Suprapubic skin (tissue), 4 donors: ENCODE results near the gene CHN1. TPM values are rescaled to one million over a fixed set of nuclear protein-coding genes. Genes with fewer than 3 reads are reported as not detected.

Source experiments
- DNase-seq, 2 donors: peaks; one replicate each; pipeline ENCODE4 v3.0.0-alpha.2; 2019; ENCODE audit warnings: low spot score in 2 of 2
- H3K27ac ChIP-seq: fragments of 200-600 bp; sonication (generic); one replicate; pipeline ENCODE4 v1.5.1; 2019
- H3K27me3 ChIP-seq: fragments of 200-600 bp; sonication (generic); one replicate; pipeline ENCODE4 v1.5.1; 2019
- H3K36me3 ChIP-seq: fragments of 200-600 bp; sonication (generic); one replicate; pipeline ENCODE4 v1.5.1; 2019
- H3K4me1 ChIP-seq: fragments of 200-600 bp; sonication (generic); one replicate; pipeline ENCODE4 v1.5.1; 2019
- H3K4me3 ChIP-seq: fragments of 200-600 bp; sonication (generic); one replicate; pipeline ENCODE4 v1.5.1; 2019; ENCODE audit warnings: mild to moderate bottlenecking
- H3K9me3 ChIP-seq: fragments of 200-600 bp; sonication (generic); one replicate; pipeline ENCODE4 v1.5.1; 2019
- EP300 ChIP-seq: sonication (generic); formaldehyde crosslinking; IDR thresholded peaks from one replicate; pipeline ENCODE4 v1.6.1; 2017; ENCODE audit warnings: antibody characterized with exemption
- POLR2A ChIP-seq, 2 donors: fragments of 450-650 bp; IDR thresholded peaks; one replicate each; pipeline ENCODE4 v1.6.1; 2017; ENCODE audit warnings: antibody characterized with exemption in 2 of 2, mild to moderate bottlenecking in 2 of 2, moderate library complexity in 2 of 2
- POLR2AphosphoS5 ChIP-seq, 3 donors: sonication (generic); formaldehyde crosslinking; IDR thresholded peaks; one replicate each; pipeline ENCODE4 v1.6.1; 2017; ENCODE audit warnings: antibody characterized with exemption in 3 of 3
- WGBS: methylation state at CpG from one replicate; pipeline ENCODE4 v1.1.5; 2018; 5-methylcytosine and 5-hydroxymethylcytosine counted together
- total RNA-seq, 4 donors: library from RNA; depleted of rRNA; stranded (reverse); fragments of >200 nt; gene quantifications; one replicate each; pipeline ENCODE4 v1.1.0, GENCODE V29; 2016
- TF ChIP-seq, protein P1 (sequence below), 2 donors: fragments of 200-600 bp in 1 of 2; fragments of 450-650 bp in 1 of 2; sonication (generic) in 1 of 2; IDR thresholded peaks; one replicate each; pipeline ENCODE4 v1.5.1; 2016 to 2019; ENCODE audit warnings: antibody characterized with exemption in 2 of 2, mild to moderate bottlenecking in 1 of 2, moderate library complexity in 1 of 2

The CHN1 gene
- total RNA-seq, 4 donors from 2014 or later: 1.6 to 4.9 (median 3.6) TPM

DNA sequence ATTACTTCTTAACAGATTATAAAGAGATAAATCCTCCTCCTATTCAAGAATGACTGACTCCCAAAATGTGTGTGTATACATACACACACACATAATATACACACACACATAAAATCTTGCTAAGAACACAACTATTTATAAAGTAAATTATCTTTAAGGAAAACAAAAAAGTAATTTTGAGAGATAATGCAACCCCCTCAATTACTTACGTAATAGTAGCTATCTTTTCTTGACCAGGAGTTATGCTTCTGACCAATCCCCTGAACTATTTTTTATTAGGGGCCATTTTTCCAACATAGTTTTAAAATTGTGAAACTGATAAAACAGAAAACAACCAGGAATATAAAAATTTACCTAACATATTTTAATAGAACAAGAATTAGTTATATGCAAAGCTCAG, 127.9 kb downstream of the CHN1 start:
- H3K4me1 ChIP-seq: peaks cover 4% of the 10 kb centered on the region
- WGBS: 98% methylated on average over 1 of the region's 1 CpG
- no peaks in the 10 kb centered on the region for H3K36me3 ChIP-seq
- TF ChIP-seq POLR2A (IDR thresholded peaks at IDR 0.05): no peak
- no peak for TF ChIP-seq EP300
- TF ChIP-seq, protein P1, sequence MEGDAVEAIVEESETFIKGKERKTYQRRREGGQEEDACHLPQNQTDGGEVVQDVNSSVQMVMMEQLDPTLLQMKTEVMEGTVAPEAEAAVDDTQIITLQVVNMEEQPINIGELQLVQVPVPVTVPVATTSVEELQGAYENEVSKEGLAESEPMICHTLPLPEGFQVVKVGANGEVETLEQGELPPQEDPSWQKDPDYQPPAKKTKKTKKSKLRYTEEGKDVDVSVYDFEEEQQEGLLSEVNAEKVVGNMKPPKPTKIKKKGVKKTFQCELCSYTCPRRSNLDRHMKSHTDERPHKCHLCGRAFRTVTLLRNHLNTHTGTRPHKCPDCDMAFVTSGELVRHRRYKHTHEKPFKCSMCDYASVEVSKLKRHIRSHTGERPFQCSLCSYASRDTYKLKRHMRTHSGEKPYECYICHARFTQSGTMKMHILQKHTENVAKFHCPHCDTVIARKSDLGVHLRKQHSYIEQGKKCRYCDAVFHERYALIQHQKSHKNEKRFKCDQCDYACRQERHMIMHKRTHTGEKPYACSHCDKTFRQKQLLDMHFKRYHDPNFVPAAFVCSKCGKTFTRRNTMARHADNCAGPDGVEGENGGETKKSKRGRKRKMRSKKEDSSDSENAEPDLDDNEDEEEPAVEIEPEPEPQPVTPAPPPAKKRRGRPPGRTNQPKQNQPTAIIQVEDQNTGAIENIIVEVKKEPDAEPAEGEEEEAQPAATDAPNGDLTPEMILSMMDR (IDR thresholded peaks at IDR 0.05): no peak
- no peak for TF ChIP-seq POLR2AphosphoS5 (IDR thresholded peaks at IDR 0.05)
- H3K27me3 ChIP-seq: no peaks in the 10 kb centered on the region
- no peaks in the 10 kb centered on the region for H3K9me3 ChIP-seq
- no peak overlapping the region for H3K4me3 ChIP-seq
- no peak for DNase-seq
- H3K27ac ChIP-seq: no peak overlapping the region

DNA sequence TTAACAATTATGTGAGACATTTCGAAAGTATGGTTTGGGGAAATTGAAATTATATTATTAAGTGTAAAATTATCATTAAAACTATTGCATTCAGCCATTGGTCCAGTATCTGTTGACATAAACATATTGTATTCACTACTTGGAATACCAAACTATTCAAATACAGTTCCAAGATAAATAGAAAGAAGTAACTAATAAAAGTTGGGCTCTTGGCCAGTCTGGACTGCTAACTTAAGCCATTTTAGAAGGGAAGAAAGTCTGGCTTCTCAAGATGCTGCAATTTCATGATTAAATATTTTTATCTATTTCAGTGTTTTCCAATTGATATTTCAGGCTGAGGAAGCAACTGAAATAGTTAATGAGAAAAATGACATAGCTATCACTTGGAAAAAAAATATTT, 131.1 kb downstream of the CHN1 start:
- TF ChIP-seq, protein P1 (IDR thresholded peaks at IDR 0.05): no peak
- no peak for TF ChIP-seq POLR2A (IDR thresholded peaks at IDR 0.05)
- TF ChIP-seq POLR2AphosphoS5 (IDR thresholded peaks at IDR 0.05): no peak
- no peak for TF ChIP-seq EP300
- Histone ChIP-seq H3K4me1 (peaks cover 4% of the 10 kb centered on the region), H3K27ac (no peak overlapping the region), H3K4me3 (no peak overlapping the region), H3K36me3 (no peaks in the 10 kb centered on the region), H3K9me3 (no peaks in the 10 kb centered on the region), H3K27me3 (no peaks in the 10 kb centered on the region)
- 84% methylated on average over 1 of the region's 1 CpG for WGBS
- no peak for DNase-seq

DNA sequence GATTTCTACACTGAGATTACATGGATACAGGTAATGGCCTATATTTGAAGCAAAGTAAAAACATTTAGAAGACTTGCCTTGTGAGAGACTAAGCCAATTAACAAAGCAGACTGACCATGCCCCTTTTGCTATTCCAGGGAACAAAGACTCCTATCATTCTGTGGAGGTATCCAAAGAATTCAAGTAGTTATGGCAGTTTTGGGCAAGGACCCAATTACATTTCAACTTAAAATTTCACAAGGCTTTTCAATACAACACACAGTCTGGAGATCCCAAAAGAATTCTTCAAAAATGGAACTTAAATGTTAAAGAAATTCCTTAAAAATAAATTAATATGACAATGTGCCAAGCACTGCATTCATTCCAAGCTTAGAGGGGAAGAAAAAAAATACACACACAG, 131.7 kb downstream of the CHN1 start:
- Histone ChIP-seq H3K4me3 (no peak overlapping the region), H3K27ac (no peak overlapping the region), H3K36me3 (no peaks in the 10 kb centered on the region), H3K9me3 (no peaks in the 10 kb centered on the region), H3K27me3 (no peaks in the 10 kb centered on the region), H3K4me1 (no peaks in the 10 kb centered on the region)
- TF ChIP-seq, protein P1 (IDR thresholded peaks at IDR 0.05): no peak
- no peak for TF ChIP-seq POLR2A (IDR thresholded peaks at IDR 0.05)
- no peak for TF ChIP-seq EP300
- no peak for TF ChIP-seq POLR2AphosphoS5 (IDR thresholded peaks at IDR 0.05)
- no peak for DNase-seq

DNA sequence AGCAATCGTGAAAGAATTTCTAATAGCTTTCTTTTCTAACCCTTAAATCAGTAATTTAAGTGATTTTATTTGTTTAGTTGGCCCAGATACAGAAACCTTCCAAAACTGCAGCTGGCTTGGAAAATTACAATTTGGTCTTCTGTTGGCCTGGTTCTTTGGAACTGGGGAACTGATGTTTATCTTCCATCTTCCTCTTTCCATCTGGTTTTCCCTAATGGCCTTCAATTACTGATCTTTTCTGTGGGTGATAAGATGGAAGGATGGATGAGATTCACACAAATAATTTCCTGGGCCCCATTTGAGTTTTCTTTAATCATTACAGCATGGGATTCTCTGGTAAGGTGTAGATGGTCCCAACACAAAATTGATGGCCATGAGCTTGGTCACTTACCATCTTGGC, 134.4 kb downstream of the CHN1 start:
- DNase-seq: no peak
- Histone ChIP-seq H3K4me3 (no peak overlapping the region), H3K9me3 (no peaks in the 10 kb centered on the region), H3K27me3 (no peaks in the 10 kb centered on the region), H3K4me1 (no peaks in the 10 kb centered on the region), H3K36me3 (no peaks in the 10 kb centered on the region), H3K27ac (no peak overlapping the region)
- WGBS: 37% methylated on average over 1 of the region's 1 CpG
- TF ChIP-seq POLR2A (IDR thresholded peaks at IDR 0.05) (no peak), POLR2AphosphoS5 (IDR thresholded peaks at IDR 0.05) (no peak), EP300 (no peak)
- TF ChIP-seq, protein P1 (IDR thresholded peaks at IDR 0.05): no peak

DNA sequence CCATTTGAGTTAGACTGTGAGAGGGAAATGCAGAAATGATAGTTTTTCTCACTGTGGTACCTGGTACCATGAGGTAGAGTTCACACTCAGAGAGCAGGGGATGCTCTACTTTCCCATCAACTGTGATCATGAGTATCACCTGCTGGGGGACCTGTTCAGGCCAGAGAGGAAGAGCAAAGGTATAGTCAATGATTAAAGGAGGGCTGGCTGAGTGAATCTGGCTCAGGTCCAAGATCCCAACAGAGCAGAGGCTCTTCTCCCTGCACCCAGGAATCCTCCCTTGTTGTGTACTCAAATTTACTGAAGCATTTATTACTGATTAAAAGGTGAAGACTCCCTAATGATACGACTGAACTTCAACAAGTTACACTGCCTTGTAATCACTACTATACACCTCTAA, 136.3 kb downstream of the CHN1 start:
- Histone ChIP-seq H3K4me3 (no peak overlapping the region), H3K9me3 (no peaks in the 10 kb centered on the region), H3K4me1 (no peaks in the 10 kb centered on the region), H3K27me3 (no peaks in the 10 kb centered on the region), H3K27ac (no peak overlapping the region), H3K36me3 (no peaks in the 10 kb centered on the region)
- TF ChIP-seq POLR2A (IDR thresholded peaks at IDR 0.05): no peak
- TF ChIP-seq, protein P1 (IDR thresholded peaks at IDR 0.05): no peak
- no peak for TF ChIP-seq EP300
- TF ChIP-seq POLR2AphosphoS5 (IDR thresholded peaks at IDR 0.05): no peak
- 86% methylated on average over 1 of the region's 1 CpG for WGBS
- DNase-seq: no peak
